Activated gamma-delta T cell (primary cell): Measurements from ENCODE around the gene LAPTM4A.
"Not testable (repeated sequence)": the region's sequence is repeated elsewhere in the genome, so short reads cannot be mapped to it uniquely, and the experiment has no call there.

ENCODE experiments used
- DNase-seq: peaks from one replicate; lab custom pipeline; 2025; lab: John Stamatoyannopoulos, UW

Gene LAPTM4A

DNA sequence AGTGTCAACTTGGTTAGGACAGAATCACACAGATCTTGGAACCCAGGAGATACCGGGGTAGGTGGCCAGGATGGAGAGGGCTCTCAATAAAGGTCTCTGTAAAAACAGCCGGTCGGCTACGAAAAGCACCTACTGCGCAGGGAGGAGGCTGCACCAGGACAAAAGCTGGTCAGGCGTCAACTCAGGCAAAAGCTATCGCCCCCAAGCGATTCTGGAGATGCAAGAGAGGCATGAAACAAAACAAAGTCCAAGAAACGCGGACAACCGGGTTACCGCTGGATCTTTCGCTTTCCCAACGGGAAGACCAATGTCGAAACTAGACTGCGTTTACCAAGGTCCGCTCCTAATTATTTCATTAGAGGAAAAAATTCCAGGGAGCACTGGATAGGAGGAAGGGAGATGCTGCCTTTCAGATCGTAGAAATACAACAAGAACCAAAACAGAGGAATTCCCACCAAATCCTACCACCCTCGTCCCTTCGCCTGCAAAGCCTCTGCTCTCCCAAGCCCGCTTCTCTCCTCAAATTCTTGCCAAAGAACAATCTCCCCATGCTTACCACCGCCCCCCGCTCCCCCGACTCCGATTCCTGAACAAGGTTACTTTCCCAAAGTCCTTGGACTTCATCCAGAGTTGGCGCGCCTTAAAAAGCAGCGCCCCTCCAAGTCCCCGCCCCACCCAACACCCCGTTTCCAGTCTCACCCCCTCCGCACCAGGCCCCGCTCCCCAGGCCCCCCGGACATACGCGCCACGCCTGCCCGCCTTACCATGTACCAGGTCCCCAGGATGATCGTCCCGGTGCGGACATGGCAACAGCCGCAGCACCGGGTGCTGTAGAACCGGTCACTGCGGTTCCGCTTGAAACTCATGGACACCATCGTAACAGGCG is 539 bp downstream of the LAPTM4A start:
- DNase-seq = no peak

DNA sequence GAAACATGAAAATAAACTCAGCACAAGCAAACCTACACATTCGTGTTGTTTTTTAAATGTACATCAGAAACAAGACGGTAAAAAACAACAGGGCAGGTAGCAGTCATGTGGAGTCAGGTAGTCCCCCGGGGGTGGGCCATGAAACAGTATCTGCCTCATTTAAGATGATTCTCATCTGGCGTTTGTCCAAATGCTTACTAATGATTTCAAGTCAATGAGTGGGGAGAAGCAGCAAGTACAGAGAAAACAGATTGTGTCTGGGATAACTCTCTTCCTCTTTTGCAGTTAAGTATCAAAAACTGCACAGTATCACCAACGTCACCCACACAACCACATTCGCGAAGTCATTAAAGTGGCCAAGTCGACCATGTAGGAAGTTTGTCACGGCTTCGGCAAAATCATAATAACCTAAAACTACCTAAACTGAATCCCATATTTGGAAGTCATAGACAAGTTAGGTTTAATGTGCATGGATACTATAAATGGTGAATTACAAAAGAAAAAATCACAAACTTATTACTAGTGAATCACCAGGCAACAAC is 1.3 kb downstream of the LAPTM4A start:
- no peak for DNase-seq

DNA sequence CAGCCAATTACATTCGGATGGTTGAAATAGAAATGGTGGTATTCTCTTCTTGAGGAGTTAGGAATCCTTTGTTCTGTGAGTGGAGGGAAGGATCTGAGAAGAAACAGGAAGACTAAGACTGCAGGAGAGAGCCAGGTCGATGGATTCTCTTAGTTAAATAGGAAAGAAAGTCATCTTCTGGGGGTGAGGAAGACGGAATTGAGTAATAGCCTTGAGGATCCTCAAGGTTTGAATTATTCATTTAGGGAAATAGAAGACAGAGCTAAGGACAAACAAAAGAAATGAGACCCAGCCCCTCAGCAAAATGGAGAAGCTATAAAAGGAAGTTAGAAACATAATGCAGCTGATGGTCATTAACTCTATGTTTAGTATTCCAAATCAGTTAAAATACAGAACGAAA is 1.8 kb downstream of the LAPTM4A start:
- DNase-seq = no peak

DNA sequence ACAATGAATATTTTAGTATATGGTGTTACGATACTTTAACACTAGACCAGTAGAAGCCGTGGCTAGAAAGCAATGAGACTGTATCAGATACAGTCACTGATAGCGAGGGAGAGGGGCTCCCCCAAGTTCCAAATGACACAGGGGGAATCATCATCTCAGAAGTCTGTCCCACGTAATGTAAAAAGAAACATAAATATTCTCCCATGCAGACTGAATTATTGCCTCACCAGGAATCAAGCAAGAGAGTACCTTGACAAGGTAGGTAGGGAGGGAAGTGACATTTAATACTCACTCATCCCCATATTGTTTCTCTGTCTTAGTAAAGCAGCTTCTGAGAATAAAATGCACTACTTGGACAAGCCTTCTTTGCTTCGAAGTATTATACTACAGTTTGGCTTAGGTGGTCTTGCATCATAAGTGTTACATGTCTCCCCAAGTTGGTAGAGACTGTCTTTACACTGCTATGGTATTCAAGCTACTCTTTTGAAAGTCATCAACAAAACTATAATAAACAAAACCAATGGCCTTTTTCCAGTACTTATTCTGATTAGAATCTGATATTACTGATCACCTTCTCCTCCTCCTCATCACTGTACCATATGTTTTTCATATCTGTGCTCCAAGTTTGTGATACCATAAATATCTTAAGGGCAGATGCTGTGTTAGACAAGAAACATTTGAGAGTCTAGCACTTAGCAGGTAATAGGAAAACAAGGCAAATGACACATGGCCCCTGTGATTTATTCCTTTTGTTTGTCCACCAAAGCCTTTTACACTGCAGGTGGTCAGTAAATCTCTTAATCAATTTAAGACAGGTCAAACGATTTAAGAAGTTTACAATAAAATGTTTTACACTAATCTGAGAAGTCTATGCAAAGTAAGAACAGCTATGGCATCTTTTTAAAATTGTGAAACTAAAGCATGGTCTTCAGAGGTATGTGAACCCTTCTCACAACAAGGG is 2.7 kb downstream of the LAPTM4A start:
- DNase-seq = no peak

DNA sequence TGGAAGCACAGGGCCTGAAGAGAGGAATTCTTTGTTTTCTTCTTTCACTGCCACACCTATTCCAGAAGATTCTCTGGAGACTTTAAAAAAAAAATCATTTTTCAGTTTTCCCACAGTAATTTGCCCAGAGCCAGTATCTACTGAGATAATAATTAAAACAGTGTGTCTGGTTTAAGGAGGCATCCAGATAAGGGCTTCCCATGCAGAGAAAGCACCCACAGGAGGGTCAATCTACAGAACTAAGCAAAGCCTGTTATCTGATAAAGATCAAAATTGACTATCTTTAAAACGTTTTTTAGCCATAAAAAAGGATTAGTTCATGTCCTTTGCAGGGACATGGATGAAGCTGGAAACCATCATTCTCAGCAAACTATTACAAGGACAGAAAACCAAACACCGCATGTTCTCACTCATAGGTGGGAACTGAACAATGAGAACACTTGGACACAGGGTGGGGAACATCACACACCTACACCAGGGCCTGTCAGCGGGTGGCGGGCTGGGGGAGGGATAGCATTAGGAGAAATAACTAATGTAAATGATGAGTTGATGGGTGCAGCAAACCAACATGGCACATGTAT is 5.6 kb downstream of the LAPTM4A start:
- DNase-seq = not testable (repeated sequence)

DNA sequence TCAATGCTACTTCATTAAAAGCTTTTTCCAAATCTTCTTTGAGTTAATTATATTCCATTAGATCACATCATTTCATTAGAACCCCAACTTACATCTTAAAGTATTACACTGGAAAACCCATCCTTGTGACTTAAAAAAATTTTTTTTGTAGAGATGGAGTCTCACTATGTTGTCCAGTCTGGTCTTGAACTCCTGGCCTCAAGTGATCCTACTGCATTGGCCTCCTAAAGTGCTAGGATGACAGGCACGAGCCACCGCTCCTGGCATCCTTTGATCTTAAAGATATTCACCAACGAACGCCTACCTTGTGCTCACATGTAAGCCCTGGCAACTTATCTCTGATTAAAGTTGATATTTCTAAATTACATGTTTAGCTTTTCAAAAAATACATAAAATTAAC is 6.7 kb downstream of the LAPTM4A start:
- DNase-seq = no peak

DNA sequence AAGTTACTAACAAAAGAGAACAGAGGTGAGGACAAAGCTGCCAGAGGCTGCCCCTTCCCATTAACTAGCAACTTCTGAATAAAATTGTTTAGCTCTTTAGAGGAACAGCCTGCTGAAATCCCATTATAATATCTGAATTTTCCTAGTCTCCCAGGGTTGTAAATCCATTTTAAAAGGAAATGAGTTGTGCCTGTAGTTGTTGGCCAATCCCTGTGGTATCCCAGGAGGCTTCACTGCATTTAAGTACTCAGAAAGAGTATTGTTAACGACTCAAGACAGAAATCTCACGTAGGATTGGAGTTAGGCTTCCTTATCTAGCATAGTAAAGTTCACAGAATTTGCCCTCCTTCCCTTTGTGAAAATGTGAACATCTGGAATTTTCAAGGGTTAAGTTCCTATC is 8.9 kb downstream of the LAPTM4A start:
- no peak for DNase-seq

DNA sequence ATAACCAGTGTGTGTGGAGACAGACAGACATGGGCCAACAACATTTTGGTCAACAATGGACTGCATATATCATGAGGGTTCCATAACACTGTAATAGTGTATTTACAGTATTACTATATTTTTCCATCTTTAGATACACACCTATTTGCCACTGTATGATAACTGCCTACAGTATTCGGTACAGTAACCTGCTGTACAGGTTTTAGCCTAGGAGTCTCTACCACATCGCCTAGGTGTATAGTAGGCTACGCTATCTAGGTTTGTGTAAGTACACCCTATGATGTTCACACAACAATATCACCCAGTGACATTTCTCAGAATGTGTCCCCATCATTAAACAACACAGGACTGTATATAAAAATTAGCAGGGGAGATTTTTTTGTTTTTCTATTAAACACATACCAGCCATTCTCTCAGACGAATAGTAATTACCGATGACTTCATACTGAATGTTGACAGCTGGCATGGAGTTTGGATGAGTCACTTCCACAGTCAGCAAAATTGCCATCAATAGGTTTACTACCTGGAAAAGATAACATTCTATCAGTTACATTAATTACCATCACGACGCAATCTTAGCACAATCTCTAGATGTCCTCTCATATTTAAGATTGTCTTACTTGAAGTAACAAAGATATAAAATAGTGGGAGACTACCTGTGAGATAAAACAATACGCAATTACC is 10.8 kb downstream of the LAPTM4A start:
- DNase-seq = no peak

DNA sequence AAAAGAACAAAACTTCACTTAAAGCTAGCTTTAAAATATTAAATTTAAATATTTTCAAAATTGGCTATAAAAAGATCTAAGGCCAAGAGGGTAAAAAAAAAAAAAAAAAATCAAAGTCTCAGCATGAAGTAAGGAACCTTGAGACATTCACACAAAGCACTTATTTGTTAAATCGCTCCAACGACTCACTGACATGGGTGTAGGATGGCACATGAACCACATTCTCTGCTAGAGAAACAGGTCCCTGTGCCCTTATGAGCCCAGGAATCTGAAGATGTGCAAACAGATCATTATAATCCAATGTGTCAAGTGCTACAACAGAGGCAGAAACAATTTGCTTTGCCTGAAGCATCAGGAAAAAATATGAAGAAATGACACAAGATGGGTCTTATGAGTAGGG is 13.8 kb downstream of the LAPTM4A start:
- DNase-seq = no peak

DNA sequence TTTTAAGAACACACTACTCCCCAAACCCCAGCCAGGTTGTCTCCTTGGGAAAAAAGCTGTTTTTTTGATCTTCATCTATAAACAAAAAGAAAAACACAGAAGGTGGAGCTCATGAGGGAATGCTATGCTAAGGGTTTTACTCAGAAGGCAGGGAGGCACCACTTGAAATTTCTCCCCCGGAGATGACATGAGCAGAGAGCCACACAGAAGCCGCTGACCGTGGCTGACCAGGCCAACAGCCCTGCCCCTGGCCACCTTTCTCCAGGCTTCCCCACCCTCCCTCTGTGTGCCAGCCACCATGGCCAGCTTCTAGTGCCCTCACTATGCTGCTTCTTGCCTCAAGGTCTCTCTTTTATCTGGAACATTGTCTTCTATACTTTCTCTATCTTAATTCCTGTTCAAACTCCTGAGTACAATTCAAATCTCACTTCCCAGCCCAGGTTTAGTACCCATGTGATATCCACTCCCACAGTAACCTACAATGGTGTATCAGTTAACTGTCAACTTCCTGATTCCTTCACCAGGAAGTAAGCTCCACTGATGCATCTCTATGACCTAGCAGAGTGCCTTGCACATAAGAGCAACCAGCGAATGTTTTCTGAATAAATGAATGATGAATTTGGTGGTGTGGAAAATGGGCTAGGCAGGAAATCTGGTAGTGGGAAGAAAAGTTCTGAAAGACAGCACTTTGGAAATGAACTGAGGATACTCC is 15.3 kb downstream of the LAPTM4A start:
- no peak for DNase-seq

DNA sequence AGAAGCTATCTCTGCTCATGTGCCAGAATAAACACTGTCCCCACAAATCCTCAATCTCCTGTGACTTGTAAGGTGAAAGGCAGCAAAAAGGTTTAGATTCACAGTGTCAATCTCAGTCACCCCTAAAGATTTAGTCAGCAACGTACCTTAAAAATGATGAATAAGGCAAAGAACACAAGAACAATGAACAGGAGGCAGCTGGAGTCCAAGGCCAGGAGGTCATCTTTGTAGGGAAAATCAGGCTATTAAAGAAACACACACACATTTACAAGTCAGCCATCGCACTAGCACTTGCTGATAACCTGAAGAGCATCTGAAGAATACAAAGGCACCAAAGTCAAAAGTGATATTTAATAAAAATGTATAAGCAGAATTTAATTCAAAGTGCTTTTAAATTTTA is 16.6 kb downstream of the LAPTM4A start:
- DNase-seq = no peak

DNA sequence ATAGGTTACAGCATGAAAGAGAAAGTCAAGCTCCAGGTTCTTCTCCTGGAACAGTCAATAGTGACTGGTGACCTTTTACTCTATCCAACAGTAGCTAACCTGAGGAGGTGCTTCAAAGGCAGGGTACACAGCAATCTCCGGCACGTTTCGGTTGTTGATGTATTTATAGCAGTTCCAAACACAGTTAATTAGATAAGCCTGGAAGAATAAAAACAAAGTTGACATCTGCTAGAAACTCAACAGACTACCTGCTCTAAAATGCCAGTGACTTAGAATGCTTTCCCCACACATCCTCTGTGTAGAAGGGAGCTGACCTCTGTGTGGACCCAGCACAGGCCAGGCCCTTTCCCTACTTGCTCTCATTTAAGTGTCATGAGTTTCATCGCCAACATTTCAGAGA is 17.2 kb downstream of the LAPTM4A start:
- DNase-seq = no peak

DNA sequence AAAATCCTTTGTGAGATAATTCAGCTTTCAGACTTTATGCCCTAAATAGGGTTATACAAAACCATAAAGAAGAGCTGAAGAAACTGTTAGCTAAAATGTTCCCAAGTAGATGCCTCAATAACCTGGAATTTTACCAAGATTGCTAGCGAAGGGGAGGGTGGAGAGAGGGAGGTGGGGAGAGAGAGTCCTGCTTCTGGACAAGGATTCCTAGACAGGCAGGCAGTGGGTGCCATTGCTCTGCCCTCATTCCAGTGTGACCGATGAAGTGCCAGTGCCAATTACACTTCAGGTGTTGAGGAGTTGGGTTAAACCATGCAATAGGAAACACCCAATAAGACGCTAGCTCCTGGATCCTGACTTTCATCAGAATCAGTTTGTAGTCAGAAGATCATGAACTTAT is 18.1 kb downstream of the LAPTM4A start:
- DNase-seq = no peak

DNA sequence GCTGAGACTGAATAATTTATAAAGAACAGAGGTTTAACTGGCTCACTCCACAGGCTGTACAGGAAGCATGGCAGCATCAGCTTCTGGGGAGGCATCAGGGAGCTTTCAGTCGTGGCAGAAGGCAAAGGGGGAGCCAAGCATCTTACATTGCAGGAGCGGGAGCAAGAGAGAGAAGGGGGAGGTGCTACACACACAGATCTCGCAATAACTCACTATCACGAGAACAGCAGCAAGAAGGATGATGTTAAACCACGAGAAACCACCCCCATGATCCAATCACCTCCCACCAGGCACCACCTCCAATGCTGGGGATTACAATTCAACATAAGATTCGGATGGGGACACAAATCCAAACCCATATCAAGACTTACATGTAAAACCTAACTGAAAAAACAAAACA is 21.2 kb downstream of the LAPTM4A start:
- DNase-seq = no peak

DNA sequence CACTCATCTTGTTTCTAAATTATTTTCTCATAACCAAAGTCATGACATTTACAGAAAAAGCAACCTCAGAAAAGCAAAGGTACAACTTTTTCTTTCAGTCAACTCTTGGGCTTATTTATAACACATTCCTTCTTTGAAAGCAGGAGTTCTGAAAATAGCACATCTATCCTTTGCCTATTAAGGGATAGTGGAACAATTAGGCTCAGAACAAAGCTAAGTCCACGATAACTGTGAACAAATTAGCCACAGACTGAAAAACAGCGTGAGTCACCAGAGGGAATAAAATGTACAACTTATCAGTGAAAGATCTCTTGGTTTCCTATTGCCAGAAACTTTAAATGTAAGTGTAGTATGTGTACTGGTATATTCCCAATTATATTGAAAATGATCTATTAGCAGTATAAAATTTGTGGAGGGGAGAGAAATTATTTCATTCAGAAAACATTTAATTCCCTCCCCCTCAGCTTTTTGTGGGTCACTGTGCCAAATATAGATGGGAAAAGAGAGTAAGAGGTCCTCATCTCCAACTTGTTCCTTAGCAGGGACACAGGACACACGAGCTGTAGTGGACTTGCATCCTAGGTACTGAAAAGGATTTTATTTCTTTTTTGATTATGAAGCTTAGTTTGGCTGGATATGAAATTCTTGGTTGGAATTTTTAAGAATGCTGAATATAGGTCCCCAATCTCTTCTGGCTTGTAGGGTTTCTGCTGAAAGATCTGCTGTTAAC is 23.6 kb downstream of the LAPTM4A start:
- DNase-seq = no peak

DNA sequence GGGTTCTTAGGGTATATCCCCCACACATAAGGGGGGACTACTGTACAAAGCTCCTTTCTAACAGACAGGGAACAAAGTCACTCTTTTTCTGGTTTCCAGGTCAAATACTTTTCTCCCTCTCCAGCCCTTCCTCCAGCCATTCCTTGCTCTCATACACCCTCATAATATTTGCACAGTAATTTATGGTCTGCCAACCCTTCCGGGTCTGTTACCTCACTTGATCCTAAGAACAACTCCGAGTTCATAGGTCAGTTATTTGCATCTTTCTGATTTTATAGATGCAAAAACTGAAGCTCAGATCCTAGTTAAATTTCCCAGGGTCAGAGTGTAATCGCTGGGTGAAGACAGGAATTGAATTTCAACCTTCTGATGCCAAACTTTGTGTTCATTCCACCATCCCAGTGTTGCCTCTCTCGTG is 24.2 kb downstream of the LAPTM4A start:
- DNase-seq = no peak

DNA sequence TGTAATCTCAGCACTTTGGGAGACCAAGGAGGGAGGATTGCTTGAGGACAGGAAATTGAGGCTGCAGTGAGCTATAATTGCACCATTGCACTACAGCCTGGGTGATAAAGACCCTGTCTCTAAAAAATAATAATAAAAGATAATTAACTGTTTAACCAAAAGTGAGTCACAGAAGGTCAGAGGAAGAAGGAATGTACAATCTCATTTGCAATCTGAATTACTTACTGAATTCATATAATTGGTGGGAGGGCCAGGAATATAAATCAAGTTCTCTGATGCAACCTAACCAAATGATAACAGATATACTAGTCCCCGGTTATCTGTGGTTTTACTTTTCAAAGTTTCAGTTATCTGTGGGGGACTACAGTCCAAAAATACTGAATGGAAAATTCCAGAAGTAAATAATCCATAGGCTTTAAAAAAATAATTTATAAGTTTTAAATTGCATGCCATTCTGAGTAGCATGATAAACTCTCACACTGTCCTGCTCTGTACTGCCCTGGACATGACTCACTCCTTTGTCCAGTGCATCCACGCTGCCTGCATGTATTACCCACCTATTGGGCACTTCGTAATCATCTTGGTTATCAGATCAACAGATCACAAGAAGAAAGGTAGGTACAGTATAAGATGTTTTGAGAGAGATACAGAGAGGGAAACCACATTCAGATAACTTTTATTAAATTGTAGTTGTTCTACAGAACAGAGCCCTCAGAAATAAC is 26.2 kb downstream of the LAPTM4A start:
- no peak for DNase-seq

DNA sequence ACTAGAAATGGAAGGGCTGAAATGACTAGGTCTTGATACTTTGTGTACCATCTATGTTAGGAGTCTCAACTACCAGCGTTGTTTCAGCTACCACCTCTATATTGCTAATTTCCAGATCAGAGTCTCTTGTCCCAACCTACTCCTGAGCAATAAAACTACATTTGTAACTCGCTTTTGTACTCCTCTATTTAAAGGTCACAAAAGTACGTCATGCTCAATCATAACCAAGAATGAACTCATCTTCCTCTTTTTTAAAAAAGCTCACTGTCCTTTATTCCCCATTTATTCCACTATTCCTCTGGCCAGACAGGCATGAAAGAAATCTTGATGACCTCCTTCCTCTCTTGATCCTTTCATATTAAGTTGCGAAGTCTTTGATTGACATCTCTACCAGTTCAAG is 27.7 kb downstream of the LAPTM4A start:
- DNase-seq = no peak

DNA sequence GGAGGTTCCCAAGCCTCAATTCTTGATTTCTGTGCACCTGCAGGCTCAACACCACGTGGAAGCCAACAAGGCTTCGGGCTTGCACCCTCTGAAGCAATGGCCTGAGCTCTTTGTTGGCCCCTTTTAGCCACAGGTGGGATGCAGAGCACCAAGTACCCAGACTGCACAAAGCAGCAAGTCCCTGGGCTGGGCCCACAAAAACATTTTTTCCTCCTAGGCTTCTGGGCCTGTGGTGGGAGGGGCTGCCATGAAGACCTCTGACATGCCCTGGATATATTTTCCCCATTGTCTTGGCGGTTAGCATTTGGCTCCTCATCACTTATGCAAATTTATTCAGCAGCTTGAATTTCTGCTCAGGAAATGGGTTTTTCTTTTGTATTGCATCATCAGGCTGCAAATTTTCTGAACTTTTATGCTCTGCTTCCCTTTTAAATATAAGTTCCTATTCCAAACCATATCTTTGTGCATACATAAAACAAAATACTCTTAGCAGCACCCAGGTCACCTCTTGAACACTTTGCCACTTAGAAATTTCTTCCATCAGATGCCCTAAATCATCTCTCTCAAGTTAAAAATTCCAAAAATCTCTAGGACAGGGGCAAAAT is 29.9 kb downstream of the LAPTM4A start:
- no peak for DNase-seq
